ENCODE data around the gene CENPX.

The CENPX gene

GRCh38 chr17:82012261-82012639, 10.4 kb downstream of the CENPX start:
- no peak for DNase-seq (ENCODE audit: low read depth in 1 of 2, low spot score in 1 of 2)

- DNase-seq (ENCODE audit: low read depth in 1 of 2, low spot score in 1 of 2): no peak
Observed at GRCh38 chr17:82011617-82012187, 11.0 kb downstream of the CENPX start.

- DNase-seq (ENCODE audit: low read depth in 1 of 2, low spot score in 1 of 2): no peak
Observed at GRCh38 chr17:82010575-82011525, 11.8 kb downstream of the CENPX start.

GRCh38 chr17:82009413-82009812, 13.3 kb downstream of the CENPX start:
- no peak for DNase-seq (ENCODE audit: low read depth in 1 of 2, low spot score in 1 of 2)

GRCh38 chr17:82008941-82009405, 13.7 kb downstream of the CENPX start:
- no peak for DNase-seq (ENCODE audit: low read depth in 1 of 2, low spot score in 1 of 2)

GRCh38 chr17:82008258-82008940, 14.3 kb downstream of the CENPX start:
- DNase-seq (ENCODE audit: low read depth in 1 of 2, low spot score in 1 of 2): no peak

GRCh38 chr17:82007495-82008257, 15.0 kb downstream of the CENPX start:
- no peak for DNase-seq (ENCODE audit: low read depth in 1 of 2, low spot score in 1 of 2)

- no peak for DNase-seq (ENCODE audit: low read depth in 1 of 2, low spot score in 1 of 2)
Observed at GRCh38 chr17:82007228-82007494, 15.5 kb downstream of the CENPX start.

GRCh38 chr17:82006468-82007227, 16.0 kb downstream of the CENPX start:
- DNase-seq (ENCODE audit: low read depth in 1 of 2, low spot score in 1 of 2): no peak

- no peak for DNase-seq (ENCODE audit: low read depth in 1 of 2, low spot score in 1 of 2)
Observed at GRCh38 chr17:82005701-82006348, 16.9 kb downstream of the CENPX start.

GRCh38 chr17:82004517-82005455, 17.9 kb downstream of the CENPX start:
- DNase-seq (ENCODE audit: low read depth in 1 of 2, low spot score in 1 of 2): no peak

GRCh38 chr17:82003411-82004381, 19.0 kb downstream of the CENPX start:
- DNase-seq (ENCODE audit: low read depth in 1 of 2, low spot score in 1 of 2): no peak

GRCh38 chr17:82001571-82002056, 21.1 kb downstream of the CENPX start:
- DNase-seq (ENCODE audit: low read depth in 1 of 2, low spot score in 1 of 2): no peak

- DNase-seq (ENCODE audit: low read depth in 1 of 2, low spot score in 1 of 2): no peak
Observed at GRCh38 chr17:82000803-82001570, 21.7 kb downstream of the CENPX start.

GRCh38 chr17:81999976-82000802, 22.5 kb downstream of the CENPX start:
- no peak for DNase-seq (ENCODE audit: low read depth in 1 of 2, low spot score in 1 of 2)

GRCh38 chr17:81999587-81999975, 23.1 kb downstream of the CENPX start:
- DNase-seq (ENCODE audit: low read depth in 1 of 2, low spot score in 1 of 2): no peak
